ENCODE measurements around the gene TMEM94. TPM values are rescaled to one million over a fixed set of nuclear protein-coding genes. Genes with fewer than 3 reads are reported as not detected.

The TMEM94 gene
- total and polyA plus RNA-seq, 2 of the 8 experiments (the other 6 are each of a cell fraction or from before 2014, with no cell fraction given) = 54.8 to 69.9 TPM

GRCh38 chr17:75473246-75473645 is 16.8 kb downstream of the TMEM94 start (continued):
- TF ChIP-seq TAF1 (IDR thresholded peaks at IDR 0.05; ENCODE audit: low read depth, low read length) = no peak
- TF ChIP-seq PHF8 (conservative IDR thresholded peaks at IDR 0.05; ENCODE audit: low read depth, low read length) = no peak
- TF ChIP-seq CHD2 (IDR thresholded peaks at IDR 0.05; ENCODE audit: low read length) = no peak
- no peak for TF ChIP-seq KDM1A (IDR thresholded peaks at IDR 0.05; ENCODE audit: borderline replicate concordance, low read length)
- TF ChIP-seq GABPA (IDR thresholded peaks at IDR 0.05; ENCODE audit: borderline replicate concordance, insufficient read depth, low read length) = no peak
- TF ChIP-seq USF2 (IDR thresholded peaks at IDR 0.05; ENCODE audit: low read length) = no peak
- TF ChIP-seq JUN (IDR thresholded peaks at IDR 0.05; ENCODE audit: low read depth, low read length) = no peak

Measured in H1 (cell line).